HG03139 (cell line): ENCODE measurements around the gene TDRKH.
"Not testable (repeated sequence)": the region's sequence is repeated elsewhere in the genome, so short reads cannot be mapped to it uniquely, and the experiment has no call there.

Experiments used
- ATAC-seq: cut with Tn5 transposase; IDR thresholded peaks from one replicate; pipeline ENCODE4 v1.9.1; 2021; ENCODE audit not compliant: unreplicated experiment

The TDRKH gene

DNA sequence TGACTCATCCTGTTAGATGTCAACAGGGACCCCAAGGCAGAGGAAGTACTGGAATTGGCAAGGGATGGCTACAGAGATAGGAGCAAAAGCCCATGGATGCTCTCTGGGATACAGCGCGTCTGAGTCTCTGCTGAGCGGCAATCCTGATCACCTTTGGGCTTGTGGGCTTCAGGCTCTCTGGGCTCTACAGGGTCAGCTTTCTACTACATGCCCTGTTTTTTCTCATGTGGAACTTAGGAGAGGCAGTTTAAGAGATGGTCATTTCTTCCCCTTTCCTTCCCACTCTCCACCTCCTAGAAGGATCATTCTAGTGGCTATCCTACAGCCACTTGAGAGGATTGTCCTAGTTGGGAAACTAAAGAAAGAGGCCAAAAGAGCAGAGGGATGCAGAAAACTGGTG is 13.6 kb upstream of the TDRKH start:
- no peak for ATAC-seq

DNA sequence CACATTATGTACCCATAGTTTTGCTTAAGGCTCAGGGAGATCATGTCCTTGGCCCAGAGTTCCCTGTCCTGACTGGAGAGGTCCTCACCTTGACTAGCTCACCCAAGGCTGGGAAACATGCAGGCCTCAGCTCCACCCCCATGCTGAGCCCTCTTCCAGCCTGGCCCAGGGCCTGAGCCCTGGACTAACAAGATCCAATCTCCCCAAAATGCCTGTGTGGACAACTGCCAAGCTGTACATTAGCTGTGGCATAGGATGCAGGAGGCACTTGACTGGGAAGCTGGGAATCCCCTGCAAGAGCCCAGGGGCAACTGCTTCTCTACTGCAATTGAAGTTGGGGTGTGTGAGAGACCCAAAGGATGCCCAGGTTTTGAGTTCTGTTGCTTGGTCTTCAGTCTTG is 12.9 kb upstream of the TDRKH start:
- no peak for ATAC-seq

DNA sequence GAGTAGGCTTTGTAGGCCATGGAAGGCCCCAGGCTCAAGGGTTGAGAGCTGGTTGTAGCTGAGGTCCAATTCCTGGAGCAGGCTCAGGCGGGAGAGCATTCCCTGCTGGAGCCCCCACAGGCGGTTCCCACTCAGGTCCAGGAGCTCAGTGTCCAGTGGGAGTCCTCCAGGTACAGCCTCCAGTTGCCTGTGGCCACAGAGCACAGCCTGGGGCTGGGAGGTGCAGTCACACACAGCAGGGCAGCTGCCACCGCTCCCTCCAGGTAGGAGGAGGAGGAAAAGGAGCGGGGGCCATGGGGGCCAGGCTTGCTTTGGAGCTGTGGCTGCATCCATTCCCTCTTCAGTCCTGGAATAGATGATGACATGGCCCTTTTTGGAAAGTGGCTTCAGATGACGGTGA is 12.1 kb upstream of the TDRKH start:
- ATAC-seq: no peak

DNA sequence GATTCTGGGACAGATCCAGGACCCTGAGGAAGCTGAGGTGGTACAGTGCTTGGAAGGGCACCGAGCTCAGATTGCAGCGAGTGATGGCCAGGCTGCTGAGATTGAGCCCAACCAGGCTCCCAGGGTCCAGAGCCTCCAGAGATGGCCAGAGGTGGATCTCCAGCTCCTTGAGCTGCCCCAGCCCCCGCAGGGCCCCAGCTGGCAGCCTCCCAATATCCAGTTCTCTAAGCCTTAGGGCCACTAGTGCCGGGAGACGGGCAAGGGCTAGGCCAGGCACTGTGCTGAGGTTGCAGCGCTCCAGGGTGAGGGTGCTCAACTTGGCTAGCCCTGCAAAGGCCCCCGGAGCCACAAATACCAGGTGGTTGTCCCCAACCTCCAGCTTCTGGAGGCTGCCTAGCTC is 11.5 kb upstream of the TDRKH start:
- no peak for ATAC-seq

DNA sequence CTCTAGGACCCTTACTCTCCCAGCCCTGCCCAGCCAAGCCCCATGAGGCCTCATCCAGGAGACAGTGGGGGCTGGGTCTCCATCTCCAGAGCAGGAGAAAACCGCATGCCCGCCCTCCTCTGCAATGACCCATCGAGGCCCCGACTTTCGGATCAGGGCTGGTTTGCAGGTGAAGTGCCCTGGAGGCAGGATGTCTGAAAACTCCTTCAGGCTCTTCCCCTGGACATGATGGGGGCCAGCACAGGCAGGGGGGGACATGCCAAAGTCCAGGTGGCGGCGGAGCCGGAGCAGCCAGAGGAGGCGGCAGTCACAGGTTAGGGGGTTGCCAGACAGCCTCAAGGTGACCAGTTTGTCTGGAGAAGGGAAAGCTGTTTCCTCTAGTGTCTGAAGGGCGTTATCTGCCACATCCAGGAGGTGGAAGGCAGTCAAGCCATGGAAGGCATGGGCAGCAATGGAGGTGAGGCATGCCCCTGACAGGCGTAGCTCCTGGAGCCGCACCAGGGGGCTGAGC is 11.1 kb upstream of the TDRKH start:
- no peak for ATAC-seq

DNA sequence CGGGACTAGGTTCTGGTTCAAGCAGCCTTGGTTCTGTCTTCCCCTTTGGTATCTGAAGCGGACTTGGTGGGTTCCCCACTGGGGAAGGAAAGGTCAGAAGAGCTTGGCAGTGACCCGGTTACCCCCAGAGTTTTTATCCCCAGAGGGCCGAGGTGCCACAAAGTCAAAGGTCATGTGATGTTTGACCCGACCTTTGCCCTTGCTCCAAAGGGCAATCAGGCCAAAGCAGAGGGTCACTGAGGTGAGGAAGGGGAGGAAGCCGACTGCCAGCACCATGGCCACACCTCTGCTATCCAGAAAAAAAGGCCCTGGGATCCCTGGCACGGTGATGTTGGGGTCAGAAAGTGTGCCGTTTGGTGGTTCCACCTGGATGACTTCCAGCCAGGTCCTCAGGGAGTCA is 10.5 kb upstream of the TDRKH start:
- no peak for ATAC-seq

DNA sequence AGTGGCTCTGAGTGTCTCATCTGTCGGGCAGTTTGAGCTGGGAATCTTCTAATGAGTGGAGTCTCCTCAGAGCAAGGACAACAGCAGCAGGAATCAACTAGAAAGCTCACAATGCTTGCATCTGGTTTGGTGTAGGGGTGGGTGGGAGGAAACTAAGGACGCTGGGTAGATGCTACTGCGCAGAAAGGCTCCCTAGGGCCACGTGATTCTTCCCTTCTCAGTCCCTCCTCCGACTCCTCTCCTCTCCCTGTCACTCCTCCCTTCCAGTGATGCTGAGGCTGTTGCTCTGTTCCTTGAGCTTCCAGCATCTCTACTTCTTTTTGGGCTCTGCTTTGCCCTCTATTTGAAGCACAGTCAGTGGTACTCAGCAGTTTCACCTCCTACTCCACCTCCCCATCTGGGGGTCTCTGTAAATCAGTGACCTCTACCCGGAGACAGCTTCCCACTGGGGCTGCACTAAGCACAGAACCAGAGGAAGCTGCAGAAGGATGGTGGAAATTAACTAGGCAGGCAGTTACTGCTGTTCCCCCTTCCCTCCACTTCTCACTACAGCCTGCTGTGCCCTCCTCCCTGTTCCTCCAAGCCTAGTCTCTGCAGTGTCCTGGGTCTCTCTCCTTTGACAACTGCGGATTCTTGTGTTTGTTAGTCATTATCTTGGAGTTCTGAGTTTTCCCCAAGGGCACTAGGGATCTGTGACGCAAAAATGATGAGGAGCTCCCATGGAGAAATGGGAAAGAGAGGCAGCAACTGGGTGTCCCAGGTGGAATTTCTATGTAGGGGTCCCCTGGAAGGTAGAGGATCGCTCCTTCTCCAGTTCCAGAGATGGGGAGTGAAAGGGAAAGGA is 9.1 kb upstream of the TDRKH start:
- no peak for ATAC-seq

DNA sequence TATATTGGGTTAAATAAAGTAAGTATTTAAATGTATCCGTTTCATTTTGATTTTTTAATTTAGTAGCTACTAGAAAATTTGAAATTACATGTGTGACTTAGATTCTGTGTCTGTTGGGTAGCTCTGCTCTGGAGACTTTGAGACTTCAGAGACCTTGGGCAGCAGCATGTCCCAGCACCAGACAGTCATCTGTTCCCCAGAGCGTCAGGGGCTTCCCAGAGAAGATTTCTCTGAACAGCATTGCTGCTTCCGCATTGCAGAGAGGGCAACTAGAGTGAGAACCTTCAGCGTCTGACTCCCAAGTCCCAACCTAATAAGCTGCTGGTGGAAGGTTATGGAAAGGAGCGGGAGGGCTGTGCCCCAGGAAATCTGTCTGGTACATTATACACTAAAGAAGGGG is 8.3 kb upstream of the TDRKH start:
- ATAC-seq: no peak

DNA sequence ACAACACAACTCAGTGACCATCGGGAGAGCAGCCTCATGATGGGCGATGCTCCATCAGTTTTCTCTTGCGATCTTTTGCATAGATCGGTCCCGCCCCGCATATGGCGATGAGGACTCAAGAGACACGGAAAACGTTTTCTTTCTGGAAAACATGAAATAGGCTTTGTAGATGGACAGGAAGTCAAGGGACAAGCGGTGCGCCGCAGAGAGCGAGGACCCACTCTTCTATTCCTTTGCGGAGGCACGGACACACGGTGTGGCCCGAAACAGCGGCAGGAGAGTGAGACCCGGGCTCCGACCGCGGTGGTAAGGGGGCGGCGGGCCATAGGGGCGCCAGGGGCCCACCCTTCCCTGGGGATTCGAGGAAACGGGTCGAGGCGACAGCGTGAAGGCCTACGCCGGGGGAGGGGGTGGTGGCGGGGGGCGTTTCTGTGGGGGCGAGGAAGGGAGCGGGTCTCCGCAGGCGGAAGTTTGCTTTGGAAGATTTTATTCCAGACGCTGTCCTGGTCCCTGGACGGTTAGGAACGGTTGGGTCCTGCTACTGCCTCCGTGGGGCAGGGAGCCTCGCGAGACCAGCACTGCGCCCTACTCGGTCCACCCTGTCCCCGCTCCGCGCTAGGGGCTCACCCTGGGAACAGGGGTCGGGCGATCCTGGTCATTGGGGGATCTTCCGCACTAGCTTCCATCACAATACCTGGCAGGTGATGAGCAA is 796 bp upstream of the TDRKH start:
- ATAC-seq: no peak

DNA sequence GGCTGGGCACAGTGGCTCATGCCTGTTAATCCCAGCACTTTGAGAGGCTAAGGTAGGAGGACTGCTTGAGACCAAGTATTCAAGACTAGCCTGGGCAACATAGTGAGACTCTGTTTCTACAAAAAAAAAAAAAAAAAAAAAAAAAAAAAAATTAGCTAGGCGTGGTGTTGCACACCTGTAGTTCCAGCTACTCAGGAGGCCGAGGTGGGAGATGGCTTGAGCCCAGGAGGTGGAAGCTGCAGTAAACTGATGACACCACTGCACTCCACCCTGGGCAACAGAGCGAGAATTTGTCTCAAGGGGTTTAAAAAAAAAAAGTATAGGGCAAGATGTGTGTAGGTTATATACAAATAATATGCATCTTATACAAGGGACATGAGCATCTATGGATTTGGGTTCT is 2.6 kb downstream of the TDRKH start:
- no peak for ATAC-seq

DNA sequence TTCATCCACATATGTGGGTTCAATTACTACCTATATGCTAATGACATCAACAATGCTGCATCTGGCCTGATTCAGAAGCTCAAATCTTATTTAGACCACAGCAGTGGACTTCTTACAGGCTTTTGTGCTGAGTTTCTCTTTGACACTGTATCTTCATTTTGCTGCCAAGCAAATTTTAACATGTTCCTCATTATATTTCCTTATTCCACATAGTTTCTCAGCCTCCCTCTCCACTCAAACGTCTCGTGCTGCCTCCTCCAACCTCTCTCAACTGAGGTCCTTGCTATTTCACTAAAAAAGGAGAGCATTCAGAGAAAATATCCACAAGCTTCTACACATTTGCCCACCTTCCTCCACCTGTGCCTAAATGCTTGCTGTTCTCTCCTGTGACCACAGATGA is 6.5 kb downstream of the TDRKH start:
- ATAC-seq: no peak

DNA sequence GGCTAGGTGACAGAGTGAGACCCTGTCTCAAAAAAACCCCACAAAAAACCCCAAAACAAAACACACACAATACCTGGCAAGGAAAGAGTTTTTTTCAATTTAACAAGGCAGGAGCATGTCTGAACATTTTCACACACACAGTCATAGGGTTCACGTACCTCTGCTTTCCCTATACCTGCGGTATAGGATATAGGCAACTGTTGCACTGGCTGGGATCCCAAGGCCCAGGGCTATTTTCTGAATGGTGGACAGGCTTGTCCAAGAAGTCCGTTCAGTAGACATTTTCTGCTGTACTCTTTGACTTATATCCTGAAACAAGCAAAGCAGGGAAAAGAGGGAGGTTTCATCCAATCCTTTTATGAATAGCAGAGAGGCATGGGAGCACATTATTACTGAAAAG is 7.6 kb downstream of the TDRKH start:
- no peak for ATAC-seq

DNA sequence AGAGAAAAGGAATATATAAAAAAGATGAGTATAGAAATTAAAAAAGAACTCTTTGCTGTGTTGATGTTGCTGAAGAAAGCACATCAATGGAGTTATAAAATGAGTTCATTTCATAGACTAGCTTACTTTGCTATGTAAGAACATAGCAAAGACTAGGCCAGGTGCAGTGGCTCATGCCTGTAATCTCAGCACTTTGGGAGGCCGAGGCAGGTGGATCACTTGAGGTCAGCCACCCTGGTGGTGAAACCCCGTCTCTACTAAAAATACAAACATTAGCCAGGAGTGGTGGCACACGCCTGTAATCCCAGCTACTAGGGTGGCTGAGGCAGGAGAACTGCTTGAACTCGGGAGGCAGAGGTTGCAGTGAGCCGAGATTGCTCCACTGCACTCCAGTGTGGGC is 8.3 kb downstream of the TDRKH start:
- ATAC-seq: not testable (repeated sequence)

DNA sequence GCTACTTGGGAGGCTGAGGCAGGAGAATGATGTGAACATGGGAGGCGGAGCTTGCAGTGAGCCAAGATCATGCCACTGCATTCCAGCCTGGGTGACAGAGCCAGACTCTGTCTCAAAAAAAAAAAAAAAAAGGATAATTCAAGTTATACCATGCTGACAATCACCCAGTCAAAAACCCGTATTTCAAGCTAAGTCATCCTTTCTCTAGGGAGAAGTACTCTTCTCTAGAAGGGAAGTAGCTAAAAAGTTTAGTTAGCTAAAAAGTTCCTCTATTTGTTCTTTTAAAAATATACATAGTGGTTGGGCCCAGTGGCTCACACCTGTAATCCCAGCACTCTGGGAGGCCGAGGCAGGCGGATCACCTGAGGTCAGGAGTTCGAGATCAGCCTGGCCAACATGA is 9.6 kb downstream of the TDRKH start:
- not testable (repeated sequence) for ATAC-seq

DNA sequence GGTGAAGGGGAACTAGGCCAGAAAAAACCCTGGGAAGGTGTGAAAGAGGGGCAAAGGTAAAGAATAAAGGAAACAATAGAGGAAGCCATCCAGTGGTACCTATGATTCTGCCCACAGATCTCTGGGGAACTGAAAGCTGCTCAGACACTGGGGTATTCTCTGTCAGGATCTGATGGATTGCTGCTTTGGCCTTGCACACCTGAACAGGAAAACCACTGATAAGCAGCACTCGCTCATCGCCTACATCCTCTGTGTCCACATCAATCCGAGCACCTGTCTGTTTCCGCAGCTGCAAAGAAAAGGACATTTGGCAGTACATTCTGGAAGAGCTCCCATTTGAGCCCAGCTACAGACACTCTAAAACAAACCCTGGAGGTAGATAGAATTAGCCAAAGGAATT is 10.4 kb downstream of the TDRKH start:
- no peak for ATAC-seq

DNA sequence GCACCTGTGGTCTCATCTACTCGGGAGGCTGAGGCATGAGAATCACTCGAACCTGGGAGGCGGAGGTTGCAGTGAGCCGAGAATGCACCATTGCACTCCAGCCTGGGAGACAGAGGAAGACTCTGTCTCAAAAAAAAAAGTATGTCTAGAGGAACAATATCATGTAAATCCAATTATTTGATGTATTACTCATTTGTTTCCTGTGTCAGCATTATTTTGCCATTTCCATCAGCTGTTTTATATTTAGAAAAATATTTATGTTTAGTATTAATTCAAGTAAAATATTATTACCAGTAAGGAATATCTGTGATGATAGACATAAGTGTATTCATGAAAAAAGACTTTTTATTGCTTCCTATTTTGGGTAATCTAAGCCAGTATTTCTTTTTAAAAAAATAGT is 13.0 kb downstream of the TDRKH start:
- no peak for ATAC-seq

DNA sequence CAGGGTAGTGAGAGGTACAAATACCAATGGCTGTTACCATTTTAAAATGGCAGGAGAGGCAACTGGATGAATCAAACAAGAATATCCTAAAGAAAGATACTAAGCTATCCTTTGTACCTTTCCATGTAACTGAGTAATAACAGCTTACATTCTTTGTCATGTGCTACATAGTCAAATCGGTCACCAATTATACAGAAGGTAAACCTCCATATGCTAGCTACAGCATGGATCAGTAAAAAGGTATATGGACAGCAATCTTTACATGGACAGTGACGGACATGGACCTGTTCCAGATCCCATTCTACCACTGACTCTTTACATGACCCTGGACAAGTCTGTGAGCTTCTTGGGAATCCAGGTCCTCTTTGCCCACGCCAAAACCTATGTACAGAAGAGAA is 13.6 kb downstream of the TDRKH start:
- ATAC-seq: no peak

DNA sequence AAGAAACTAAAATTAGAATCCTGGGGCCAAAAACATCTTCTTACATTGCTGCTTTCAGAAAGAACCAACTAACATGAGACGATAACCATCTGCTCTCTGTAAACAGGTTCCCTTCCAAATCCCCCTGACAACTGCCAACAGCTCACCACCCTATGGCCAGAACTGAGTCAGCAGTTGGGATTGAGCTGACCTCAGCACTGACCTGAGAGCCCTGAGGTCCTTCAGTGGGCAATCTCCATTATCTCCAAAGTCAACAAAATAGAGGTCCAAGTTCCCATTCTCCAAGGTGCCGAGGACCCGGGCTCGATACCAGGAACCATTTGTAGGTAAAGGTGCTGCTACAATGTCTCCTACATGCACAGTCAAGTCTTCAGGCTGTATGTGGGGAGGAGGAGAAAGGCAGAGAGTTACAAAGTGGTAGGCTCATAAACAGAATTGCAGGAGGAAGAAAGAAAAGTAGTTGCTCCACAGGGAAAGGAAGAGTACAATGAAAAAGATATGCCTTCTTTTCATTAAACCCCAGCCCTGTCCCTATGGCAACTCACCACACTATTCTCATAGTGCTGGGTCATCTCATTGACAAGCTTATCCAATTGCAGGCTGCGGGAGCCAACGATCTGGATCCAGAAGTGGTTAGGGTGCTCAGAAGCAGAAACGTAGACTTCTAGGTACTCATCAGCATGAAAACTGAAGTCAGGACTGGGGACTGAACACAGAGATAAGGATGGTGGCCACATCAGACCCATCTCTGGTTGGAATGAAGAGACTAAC is 14.2 kb downstream of the TDRKH start:
- no peak for ATAC-seq

DNA sequence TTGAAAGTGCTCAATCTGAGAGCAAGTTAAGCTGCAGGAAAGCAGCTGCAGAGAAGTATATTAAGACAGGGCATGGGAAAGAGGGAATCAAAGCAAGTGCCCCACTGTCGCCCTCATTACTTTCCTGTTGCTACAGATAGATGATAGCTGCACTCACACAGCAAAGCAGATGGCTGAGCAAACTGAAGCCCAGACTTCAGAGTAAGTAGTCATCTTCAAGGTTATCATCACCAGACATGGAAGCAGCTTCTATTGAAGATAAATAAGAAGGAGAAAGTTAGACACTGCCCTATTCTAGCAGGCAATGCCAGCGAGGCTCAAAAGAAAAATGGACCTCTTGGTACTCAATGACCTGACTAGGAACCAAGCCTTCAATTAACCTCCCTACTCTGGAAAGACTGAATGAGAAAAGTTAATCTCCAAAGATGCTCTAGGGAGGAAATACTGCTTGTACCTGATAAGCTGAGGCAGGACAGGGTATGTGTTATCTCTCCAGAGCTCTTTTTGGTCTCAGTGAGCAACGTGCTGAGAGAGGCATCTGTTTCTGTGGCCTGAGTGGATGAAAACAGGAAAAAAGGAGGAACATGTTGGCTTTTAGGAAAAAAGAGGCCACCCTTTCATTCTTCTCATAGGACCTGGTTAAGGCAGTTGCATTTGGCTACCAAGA is 15.9 kb downstream of the TDRKH start:
- no peak for ATAC-seq

DNA sequence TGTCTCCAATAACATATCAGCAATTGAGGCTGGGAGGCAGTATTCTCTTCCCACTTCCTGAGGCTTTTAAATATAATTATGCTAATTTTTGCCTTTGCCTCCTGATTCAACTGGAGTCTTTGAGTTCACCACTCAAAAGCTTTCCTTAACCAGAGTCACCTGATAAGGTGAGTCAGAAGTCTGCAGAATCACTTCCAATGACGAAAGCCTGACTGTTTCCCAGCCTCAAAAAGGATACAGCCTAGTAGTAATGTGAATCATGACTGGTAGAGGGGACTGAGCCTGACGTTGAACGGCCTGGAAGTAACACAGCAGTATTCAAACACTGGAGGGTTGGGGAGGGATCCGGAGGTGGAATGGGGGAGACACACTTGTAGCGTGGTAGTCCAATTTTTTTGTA is 16.6 kb downstream of the TDRKH start:
- no peak for ATAC-seq

DNA sequence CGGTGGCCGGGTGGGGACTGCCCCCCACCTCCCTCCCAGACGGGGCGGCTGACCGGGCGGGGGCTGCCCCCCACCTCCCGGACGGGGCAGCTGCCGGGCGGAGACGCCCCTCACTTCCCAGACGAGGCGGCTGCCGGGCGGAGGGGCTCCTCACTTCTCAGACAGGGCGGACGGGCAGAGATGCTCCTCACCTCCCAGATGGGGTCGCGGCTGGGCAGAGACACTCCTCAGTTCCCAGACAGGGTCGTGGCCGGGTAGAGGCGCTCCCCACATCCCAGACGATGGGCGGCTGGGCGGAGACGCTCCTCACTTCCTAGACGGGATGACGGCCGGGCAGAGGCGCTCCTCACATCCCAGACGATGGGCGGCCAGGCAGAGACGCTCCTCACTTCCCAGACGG is 21.0 kb downstream of the TDRKH start:
- ATAC-seq: not testable (repeated sequence)
